Measurements from ENCODE around the gene ARHGEF25. TPM values are rescaled to one million over a fixed set of nuclear protein-coding genes. Genes with fewer than 3 reads are reported as not detected.

The ARHGEF25 gene
- total RNA-seq, 6 experiments from 2014 or later = 0.92 to 2.0 (median 1.3) TPM

DNA sequence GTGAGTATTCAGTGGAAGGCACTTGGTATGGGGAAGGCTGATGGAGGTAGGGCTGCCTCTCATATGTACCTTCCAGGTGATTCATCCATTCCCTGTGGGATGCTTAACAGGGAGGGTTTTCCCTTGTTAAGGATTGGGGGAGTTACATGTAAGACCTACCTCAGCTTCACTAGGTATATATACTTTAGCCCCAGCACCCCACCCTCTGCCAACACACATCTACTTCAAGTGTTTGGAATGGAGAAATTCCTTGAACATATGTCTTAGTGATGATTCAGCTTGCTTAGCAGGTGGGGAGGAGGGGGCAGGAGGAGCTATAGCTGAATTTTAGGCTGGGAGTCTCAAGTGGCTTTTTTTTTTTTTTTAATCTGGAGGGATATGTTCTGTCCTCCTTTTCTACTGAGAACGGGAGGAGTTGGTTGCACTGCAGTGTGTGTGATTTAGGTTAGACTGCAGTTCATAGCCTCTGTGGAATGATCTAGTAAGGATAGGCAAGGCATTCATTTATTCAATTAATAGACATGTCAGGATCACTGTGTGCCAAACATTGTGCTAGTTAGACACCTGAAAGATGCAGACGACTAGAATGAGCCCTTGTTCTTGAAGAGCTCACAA lies 18.6 kb upstream of the ARHGEF25 start:
- intact Hi-C loops (cut with DNase I) = no loop called here
- H3K36me3 ChIP-seq = peaks cover 0 to 6% (median 2%) of the 10 kb centered on the region in 4 donors
- no peak overlapping the region for H3K27ac ChIP-seq
- WGBS (ENCODE audit: insufficient coverage, low coverage, low lambda C conversion rate, missing lambda C conversion rate) = 80% methylated on average over 2 of the region's 2 CpGs
- H3K4me3 ChIP-seq = no peak overlapping the region
- H3K27me3 ChIP-seq = no peaks in the 10 kb centered on the region
- DNase-seq = no peak
- H3K4me1 ChIP-seq = peaks cover 0 to 11% (median 3%) of the 10 kb centered on the region in 4 donors
- ATAC-seq = no peak
- TF ChIP-seq, protein P1, sequence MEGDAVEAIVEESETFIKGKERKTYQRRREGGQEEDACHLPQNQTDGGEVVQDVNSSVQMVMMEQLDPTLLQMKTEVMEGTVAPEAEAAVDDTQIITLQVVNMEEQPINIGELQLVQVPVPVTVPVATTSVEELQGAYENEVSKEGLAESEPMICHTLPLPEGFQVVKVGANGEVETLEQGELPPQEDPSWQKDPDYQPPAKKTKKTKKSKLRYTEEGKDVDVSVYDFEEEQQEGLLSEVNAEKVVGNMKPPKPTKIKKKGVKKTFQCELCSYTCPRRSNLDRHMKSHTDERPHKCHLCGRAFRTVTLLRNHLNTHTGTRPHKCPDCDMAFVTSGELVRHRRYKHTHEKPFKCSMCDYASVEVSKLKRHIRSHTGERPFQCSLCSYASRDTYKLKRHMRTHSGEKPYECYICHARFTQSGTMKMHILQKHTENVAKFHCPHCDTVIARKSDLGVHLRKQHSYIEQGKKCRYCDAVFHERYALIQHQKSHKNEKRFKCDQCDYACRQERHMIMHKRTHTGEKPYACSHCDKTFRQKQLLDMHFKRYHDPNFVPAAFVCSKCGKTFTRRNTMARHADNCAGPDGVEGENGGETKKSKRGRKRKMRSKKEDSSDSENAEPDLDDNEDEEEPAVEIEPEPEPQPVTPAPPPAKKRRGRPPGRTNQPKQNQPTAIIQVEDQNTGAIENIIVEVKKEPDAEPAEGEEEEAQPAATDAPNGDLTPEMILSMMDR (IDR thresholded peaks at IDR 0.05) = no peak
- no peak for TF ChIP-seq POLR2A (IDR thresholded peaks at IDR 0.05)
- no peaks in the 10 kb centered on the region for H3K9me3 ChIP-seq

DNA sequence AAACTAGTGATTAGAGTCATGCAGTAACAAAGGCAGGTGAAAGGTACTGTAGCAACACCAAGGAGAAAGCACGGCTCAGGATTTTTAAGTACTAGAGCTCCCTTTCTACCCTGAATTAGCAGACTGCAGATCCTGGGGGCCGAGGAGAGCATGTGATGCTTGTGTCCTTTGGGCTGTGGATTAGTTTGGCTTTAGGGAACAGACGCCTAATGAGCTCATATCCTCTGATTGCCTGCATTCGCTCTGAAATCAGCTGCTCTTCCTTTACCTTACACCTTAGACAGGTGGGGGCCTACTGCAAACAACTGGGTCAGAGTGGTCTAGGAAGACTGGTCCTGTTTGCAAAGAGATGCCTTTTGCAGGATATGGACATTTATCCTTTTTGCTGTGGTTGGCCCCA lies 18.0 kb upstream of the ARHGEF25 start:
- 96% methylated on average over 3 of the region's 4 CpGs for WGBS (ENCODE audit: insufficient coverage, low coverage, low lambda C conversion rate, missing lambda C conversion rate)
- ATAC-seq = no peak

DNA sequence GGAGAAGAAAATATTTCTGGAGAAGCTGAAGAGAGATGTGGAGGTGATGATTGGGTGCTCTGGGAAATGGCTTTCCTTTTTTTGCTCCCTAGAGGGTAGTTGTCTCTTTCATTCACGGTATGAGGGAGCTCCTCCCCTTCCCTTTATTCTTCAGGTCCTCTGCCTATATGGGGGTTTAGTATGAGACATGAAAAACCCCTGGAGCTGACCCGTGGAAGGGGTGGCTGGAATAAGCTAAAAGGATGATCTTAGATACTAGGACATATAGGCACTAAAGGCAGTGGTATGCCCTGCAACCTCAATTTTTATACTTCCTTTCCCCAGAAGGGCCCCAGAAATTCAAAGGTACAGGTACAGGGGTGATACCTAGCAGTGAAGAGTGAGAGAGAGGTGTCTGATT lies 10.8 kb upstream of the ARHGEF25 start:
- Histone ChIP-seq H3K4me1 (no peaks in the 10 kb centered on the region), H3K36me3 (peaks cover 0 to 10% (median 3%) of the 10 kb centered on the region in 4 donors), H3K4me3 (no peak overlapping the region), H3K9me3 (no peaks in the 10 kb centered on the region), H3K27ac (no peak overlapping the region), H3K27me3 (no peaks in the 10 kb centered on the region)
- DNase-seq = no peak
- WGBS (ENCODE audit: insufficient coverage, low coverage, low lambda C conversion rate, missing lambda C conversion rate) = 85% methylated on average over 2 of the region's 2 CpGs
- ATAC-seq = no peak
- no peak for TF ChIP-seq POLR2A (IDR thresholded peaks at IDR 0.05)
- TF ChIP-seq, protein P1 (IDR thresholded peaks at IDR 0.05) = no peak
- intact Hi-C loops (cut with DNase I) = no loop called here

More for the DNA sequence above, 18.0 kb upstream of the ARHGEF25 start:
- Histone ChIP-seq H3K4me3 (no peak overlapping the region), H3K9me3 (no peaks in the 10 kb centered on the region), H3K27ac (no peak overlapping the region), H3K4me1 (peaks cover 0 to 11% (median 3%) of the 10 kb centered on the region in 4 donors), H3K36me3 (peaks cover 0 to 6% (median 2%) of the 10 kb centered on the region in 4 donors), H3K27me3 (no peaks in the 10 kb centered on the region)
- no peak for TF ChIP-seq POLR2A (IDR thresholded peaks at IDR 0.05)
- TF ChIP-seq, protein P1 (IDR thresholded peaks at IDR 0.05) = no peak
- intact Hi-C loops (cut with DNase I) = no loop called here
- no peak for DNase-seq

DNA sequence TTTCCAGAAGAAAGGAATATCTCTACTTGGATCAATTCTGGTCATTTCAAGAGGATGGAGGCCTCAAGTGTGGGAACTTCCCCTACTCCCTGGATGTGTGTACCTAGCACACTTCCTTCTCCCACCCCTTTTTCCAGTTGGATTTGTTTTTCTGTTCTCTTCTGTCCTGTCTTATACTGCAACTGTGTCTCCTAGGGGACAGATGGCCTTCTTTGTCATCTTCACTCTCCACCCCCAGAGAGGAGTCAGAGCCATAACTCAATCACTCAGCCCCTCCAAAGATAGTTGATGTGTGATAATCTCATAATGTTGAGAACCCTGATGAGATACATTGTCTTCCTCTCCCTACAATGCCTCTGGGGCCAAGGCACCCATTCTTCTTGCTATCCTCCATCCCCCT lies 8.7 kb upstream of the ARHGEF25 start:
- Histone ChIP-seq H3K27ac (no peak overlapping the region), H3K4me3 (no peak overlapping the region), H3K4me1 (no peaks in the 10 kb centered on the region), H3K27me3 (no peaks in the 10 kb centered on the region), H3K36me3 (peaks cover 0 to 6% (median 0%) of the 10 kb centered on the region in 4 donors), H3K9me3 (no peaks in the 10 kb centered on the region)
- no peak for ATAC-seq
- TF ChIP-seq, protein P1 (IDR thresholded peaks at IDR 0.05) = no peak
- TF ChIP-seq POLR2A (IDR thresholded peaks at IDR 0.05) = no peak
- intact Hi-C loops (cut with DNase I) = no loop called here
- DNase-seq = no peak
